ENCODE results near the gene CCDC197.

The CCDC197 gene

DNA sequence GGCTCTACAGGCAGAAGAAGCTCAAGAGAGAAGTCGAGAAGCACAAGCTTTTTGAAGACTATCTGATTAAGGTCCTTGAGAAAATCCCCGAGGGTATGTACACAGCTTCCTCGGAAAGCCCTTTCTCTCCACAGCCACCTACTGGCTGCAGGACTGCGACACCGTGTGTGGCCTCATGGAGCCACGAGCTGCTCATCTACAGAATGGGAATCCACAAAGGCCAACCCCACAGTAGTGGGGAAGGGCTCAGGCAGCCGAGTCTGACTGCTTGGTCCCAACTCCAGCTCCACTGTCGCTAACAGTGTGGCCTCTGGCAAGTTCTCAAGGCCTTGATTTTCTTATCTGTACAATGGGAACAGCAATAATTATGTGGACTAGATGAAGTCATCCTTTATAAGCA is 2.5 kb downstream of the CCDC197 start:
- DNase-seq (ENCODE audit: low read depth in 2 of 2), result no peak

DNA sequence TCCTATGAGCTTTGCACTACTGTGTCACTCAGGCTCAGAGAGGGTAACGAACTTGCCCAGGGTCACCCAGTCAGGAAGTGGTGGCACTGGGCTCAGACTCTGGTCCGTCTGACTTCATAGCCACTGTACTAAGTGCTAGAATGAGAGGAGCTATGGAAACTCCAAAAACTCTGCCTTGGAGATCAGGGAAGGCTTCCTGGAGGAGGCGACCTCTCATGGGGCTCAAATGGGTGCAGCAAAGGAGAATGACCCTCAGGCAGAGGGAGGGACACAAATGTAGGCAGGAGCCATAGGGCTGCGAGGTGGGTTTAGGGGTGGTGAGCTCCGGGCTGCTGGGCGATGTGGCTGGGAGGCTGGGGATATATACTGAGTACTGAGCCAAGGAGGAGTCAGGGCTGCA is 3.2 kb downstream of the CCDC197 start:
- DNase-seq (ENCODE audit: low read depth in 2 of 2), result no peak

DNA sequence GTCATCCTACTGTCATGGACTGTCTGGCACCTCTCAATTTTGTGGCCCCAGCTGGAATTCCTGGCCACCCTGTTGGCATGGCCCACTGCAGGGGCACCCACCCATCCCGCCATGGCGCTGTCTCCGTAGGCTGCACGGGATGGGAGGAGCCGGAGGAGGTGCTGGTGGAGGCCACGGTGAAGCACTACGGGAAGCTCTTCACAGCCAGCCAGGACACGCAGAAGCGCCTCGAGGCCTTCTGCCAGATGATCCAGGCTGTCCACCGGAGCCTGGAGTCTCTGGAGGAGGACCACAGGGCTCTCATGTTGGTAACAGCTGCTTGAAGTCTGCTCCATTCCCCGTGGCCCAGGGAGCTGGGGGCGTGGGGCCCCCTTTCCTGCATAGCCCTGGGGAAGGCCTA is 3.9 kb downstream of the CCDC197 start:
- DNase-seq (ENCODE audit: low read depth in 2 of 2), result no peak

DNA sequence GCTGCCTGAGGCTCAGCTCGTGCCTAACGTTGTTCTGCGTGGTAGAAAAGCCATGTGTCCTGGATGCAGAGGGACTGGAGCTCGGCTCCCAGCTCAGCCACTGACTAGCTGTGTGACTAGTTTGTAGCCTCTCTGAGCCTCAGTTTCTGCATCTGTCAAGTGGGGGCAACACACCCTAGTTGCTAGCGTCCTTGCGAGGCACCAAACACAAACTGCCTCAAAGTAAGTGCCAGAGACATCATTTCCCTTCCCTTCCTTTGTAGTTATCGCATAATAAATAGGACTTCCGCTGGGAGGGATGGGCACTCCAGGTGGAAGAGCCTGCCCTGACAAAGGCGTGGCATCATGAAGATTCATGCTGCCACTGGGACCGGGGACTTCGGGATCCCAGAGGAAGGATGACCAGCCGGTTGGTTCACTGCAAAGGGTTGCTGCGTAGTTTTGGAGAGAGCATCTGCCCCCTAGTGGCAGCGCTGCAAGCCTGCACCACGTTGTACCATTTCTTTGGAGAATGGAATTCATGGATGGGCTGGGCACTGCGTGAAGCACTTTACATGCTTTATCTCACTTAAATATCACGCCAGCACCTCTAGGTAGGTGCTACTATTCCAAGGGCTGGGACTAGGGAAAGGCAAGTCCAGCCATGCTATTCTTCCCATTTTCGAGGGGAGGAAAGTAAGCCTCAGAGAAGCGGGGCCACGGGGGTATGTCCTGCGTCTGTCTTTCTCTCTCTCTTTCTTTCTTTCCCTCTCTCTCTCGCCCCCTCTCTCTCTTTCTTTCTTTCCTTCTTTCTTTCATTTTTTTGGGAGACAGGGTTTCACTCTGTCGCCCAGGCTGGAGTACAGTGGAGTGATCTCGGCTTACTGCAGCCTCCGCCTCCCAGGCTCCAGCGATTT is 4.6 kb downstream of the CCDC197 start:
- DNase-seq (ENCODE audit: low read depth in 2 of 2), result peak in 1 of 2 experiments; percentile 22

DNA sequence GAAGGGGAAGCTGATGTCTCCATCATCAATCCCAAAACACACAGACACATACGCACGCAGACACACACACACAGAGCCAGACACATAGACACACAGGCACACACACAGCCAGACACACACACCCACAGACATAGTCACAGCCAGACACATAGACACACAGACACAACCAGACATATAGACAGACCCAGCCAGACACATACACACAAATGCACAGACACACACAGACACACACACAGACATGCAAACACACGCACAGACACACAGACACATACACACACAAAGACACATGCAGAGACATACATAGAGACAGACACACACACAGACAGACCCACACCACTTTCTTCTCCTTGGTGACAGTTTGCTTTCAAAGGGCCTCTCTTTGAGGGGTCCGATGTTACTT is 6.3 kb downstream of the CCDC197 start:
- DNase-seq (ENCODE audit: low read depth in 2 of 2), result no peak

DNA sequence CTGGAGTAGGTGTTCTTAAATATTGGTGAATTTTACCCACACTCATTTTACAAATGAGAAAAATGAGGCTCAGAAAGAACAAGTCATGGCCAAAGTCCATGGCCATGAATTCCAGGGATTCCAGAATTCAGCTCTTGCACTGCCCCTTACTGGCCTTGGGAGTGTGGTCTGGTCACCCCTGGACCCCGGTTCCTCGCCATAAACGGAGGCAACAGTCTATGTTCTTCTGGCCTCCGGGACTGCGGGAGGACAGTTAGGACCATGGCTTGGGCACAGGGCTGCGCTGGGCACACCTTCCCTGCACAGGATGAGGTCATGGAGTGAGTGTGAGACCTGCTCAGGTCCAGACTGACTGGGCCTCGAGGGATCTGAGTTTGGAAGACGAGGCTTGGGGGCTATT is 6.9 kb downstream of the CCDC197 start:
- DNase-seq (ENCODE audit: low read depth in 2 of 2), result no peak

DNA sequence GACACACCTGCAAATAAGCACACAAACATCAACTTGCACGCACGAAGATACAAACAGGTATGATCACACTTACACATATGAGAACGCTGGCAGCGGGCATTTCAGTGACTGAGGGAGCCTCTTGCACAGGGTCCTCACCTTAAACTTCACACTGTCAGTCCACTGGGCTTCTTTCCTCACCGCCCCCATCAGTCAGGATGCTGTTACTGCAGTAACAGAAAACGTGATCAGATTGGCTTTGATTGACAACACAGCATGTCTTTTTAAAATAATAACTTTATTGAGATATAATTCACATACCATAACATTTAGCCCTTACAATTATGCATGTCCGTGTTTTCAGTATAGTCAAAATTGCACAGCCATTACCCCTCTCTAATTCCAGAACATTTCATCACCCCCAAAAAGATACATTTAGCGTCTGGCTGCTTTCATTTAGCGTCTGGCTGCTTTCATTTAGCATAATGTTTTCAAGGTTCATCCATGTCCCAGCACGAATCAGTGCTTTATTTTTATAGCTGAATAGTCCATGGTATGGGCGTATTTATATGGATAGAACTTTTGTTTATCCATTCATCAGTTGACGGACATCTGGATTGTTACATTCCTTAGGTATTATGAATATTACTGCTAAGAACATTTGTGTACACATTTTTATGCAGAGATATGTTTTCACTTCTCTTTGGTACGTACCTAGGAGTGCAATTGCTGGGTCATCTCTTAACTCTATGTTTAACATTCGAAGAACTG is 8.4 kb downstream of the CCDC197 start:
- DNase-seq (ENCODE audit: low read depth in 2 of 2), result no peak

DNA sequence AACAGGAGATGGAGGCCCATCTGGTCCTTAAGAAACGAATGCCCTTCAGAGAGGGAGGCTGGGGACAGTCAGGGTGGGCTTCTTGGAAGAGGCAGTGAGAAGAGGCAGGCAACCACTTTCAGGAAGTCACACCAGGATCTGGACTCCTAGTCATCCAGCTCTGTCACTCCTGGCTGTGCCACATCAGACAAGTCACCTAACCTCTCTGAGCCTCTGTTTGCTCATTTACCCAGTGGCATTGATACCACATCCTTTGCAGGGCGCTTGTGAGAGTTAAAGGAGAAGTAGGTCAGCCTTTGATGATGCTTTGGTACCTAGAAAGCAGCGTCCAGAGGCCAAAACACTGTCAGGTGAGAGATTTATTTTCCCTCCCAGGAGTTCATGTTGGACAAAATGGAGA is 11.1 kb downstream of the CCDC197 start:
- DNase-seq (ENCODE audit: low read depth in 2 of 2), result no peak

DNA sequence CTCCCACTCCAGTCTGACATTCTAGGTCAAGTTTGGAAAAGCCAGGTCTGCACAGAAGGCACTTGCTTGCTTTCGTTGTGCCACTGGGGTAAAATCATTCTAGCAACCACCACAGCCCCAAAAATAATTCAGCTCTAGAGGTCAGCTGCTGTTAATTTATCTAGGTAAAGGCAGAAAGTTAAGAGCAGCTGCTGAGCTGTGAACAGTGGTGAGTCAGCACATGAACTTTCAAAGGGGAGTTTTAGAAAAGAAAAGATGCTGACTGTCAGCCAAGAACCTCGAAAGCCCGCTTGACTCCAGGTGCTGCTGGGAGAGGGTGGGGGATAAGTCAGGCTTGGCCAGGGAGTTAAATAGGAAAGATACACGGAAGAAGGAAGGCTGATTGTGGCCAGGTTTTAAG is 12.7 kb downstream of the CCDC197 start:
- DNase-seq (ENCODE audit: low read depth in 2 of 2), result peak in 1 of 2 experiments; percentile 14

DNA sequence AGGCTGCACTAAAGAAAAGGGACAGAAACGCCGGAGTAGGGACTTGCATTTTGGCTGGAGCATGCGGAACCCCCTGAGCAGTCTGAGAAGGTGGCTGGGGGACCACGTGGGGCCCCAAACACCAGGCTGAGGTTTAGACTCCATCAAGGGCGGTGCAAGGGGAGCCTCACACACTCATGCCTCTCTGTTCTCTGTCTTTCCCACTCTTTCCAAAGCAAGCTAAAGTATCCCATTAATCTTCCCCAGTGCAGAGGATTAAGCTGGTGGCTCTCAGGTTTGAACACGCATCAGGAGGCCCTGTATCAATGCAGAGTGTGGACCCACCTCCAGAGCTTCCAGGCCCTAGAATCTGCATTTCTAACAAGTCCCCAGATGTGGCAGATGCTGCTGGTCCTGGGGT is 13.5 kb downstream of the CCDC197 start:
- DNase-seq (ENCODE audit: low read depth in 2 of 2), result no peak

DNA sequence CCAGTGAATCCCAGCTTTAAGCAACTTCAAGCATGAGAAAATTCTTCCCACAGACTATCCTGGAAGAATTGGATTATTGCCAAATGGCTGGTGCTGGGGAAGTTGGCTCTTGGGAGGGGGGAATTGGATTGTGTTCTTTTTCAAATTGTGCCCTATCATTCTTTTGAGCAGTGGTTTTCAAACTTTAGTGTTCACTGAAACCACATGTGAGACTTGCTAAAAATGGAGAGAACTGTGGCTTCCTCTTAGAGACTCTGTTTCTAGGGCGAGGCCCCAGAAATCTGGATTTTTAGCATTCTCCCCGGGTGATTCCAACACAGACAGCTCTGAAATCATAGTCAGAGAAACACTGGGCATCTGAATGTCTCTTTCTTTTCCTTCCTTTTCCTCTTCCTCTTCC is 14.7 kb downstream of the CCDC197 start:
- DNase-seq (ENCODE audit: low read depth in 2 of 2), result no peak

DNA sequence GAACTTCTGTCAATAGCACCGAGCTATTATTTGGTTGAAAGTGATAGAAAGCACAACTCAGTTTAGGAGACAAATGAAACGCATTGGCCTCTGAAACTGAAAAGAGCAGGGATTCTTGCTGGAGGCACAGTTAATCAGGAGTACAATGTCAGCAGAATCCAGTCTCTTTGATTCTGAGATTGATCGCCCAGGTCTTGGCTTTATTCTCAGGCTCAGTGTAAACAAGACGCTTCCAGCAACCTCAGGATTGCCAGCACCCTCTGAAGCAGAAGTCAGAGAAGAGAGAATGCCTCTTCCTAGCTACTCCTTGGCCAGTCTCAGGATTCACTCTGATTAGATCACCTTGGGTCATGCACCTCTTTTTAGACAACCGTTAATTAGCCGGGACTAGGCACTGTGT is 17.3 kb downstream of the CCDC197 start:
- no peak for DNase-seq (ENCODE audit: low read depth in 2 of 2)

DNA sequence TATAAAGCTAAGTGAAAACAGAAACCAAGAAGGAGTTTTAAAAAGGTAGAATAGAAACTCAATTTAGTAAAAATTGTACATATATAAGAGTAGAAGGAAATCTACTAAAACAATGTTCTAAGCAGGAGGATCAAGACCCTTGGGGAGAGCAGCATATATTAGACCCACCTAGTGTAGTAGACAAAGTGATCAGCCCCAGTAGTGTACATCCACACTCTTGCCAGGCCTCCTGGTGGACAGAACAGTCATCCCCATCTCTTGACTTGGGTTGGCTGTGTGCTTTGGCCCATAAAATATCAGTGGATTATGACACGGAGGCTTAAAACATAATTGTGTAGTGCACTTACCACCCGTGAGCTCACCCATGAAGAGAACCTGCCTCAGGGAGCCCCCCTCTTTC is 18.1 kb downstream of the CCDC197 start:
- DNase-seq (ENCODE audit: low read depth in 2 of 2), result no peak

DNA sequence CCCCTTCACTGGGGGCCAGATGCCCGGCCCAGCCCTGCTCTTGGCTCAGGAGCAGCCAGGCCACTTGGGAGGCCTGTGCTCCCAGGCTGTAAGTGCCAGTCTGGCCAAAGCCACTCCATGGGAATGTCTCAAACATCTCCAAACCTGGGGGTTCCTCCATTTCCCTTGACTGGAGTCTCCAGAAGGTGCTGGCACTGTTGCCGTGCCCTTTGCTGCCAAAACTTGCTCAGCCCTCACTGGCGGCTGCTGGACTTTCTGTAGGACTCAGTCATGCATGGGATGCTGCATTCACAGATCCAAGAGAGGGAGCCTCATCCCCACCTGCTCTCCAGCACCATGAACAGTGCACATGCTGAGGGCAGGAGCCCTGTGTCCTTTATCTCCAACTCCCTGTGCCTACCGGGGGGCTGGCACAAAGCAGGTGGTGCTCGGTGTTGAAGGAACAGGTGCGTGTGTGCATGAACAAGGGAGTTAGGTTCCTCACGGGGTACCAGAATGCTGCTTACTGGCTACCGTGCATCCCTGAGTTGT is 19.4 kb downstream of the CCDC197 start:
- DNase-seq (ENCODE audit: low read depth in 2 of 2), result no peak

DNA sequence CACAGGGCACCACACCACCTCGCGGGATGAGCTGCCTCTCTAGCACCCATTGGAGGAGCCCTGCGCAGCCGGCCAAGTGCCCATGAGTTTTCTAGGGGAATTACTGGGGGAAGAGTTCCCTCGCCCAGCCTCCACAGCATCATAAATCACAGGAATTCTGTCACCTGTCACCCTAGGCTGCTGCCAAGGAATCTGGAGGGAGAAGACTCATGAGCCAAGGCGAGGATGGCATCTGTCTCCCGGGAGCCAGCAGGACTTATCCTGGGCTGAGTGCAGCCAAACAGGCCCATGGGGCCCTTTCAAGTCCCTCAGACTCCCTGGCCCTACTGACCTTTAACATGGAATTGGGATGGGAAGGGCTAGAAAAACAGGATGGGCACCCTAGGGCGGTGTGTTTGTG is 21.2 kb downstream of the CCDC197 start:
- DNase-seq (ENCODE audit: low read depth in 2 of 2), result no peak

DNA sequence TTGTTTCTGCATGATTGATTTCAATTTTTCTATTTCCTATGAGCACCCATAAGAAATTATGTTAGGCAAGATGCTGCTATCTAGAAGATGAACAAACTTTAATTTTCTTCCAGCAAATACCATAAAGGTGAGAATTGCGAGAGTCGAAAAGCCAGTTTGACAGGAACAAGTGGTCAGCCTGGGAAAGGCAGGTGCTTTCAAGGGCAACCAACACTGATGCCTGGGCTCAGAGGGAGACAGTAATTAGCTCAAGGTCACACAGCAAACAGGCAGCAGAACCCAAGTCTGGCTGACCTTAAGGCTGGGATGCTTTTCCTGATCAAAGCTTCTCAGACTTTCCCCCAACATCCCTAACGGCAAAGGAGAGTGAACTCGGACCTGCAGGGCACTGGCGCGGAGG is 22.2 kb downstream of the CCDC197 start:
- no peak for DNase-seq (ENCODE audit: low read depth in 2 of 2)

DNA sequence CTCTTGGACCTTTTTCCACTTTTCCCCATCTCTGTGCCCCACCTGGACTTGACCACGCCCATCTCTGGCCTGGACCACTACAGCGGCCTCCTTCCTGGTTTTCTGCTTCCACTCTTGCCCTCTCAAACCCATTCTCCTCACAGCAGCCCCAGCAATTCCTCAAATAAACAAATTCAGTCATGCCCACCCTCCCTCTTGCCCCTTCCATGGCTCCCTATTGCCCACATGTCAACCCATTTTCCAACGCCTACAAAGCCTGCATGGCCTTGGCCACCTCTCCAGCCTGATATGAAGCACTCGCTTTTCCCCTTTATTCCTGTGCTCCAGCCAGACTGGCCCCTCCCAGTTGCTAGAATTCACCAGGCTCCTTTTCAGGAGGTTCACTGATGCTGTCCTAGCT is 23.2 kb downstream of the CCDC197 start:
- DNase-seq (ENCODE audit: low read depth in 2 of 2), result no peak

DNA sequence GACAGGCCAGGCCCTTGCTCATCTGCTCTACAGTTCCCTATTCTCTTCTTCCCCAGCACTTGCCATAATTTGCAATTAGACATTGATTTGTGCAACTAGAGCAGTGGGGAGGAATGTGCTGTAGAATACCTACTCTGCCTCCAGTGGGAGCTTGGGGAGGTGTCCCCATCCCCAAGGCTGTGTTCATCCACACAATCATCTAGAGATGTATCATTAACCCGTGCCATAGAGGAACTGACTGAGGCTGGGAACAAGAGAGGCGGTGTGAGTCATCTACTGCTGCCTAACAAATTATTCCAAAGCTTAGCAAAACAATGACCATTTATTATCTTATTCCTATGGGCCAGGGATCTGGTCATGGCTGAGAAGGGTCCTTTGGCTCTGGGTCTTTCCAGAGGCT is 23.9 kb downstream of the CCDC197 start:
- no peak for DNase-seq (ENCODE audit: low read depth in 2 of 2)

DNA sequence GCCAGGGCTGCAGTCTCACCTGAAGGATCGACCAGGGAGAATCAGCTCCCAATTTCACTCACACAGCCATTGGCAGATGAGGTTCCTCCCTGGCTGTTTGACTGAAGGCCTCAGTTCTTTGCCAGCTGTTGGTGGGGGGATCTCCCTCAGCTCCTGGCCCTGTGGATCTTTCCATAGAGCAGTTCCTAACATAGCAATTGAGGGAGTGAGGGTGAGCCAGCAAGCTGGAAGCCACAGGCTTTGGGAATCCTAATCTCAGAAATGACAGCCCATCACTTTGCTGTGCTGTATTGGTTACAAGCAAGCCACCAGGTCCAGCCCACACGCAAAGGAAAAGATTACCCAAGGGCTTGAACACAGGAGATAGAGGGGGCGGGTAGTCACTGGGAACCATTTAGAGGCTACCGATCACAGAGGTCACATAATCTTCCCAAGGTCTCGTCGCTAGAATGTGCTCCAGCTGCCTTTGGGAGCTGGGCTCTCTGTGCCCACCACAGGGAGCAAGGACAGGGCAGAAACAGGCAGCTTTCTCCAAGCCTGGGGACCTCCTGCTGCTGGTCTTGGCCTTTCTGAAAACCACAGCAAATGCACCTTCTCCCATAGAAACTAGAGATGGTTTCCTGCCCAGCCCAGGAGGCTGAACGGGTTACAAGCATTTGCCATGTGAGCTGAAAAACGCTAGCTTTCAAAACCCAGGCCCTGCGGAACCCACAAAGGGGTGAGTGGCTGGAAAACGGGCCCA is 24.5 kb downstream of the CCDC197 start:
- DNase-seq (ENCODE audit: low read depth in 2 of 2), result no peak

DNA sequence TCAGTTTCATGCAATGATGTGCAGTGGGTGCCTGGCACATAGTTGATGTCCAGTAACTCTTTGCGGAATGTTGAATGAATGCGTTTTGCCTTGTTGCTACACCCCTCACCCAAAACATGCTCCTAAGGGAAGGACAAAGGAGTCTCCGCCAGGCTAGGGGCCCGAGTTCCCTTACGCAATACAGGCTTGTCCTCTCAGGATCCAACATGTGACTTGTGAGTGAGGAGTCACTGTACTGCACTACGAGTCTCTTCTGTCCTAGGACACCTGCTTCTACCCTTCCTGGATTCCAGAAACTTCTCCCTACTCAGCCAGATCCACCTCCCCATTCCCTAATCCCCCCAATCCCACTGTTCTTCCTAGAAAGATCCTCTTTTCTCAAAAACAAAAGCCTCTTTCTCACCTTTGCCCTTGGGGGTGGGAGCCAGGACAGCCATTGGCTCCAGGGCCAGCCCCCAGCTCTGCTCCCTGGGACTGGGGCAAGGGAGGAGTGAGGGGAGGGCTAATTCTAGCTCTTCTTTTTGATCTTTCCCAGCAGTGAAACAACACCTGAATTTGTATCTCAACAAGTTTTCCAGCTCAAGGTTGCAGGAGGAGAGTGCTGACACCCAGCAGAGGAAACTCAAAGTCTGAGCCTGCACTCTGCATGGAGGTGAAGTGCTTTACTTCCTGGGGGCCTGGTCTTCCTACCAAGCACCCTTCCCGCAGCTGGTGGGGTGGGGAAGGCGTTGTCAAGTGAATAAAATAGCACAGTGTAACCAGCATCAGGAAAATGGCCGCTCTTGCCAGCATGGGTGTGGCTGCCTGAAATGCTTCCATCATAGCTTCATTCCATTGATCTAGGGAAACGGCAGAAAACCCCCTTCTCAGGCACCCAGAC is 25.7 kb downstream of the CCDC197 start:
- no peak for DNase-seq (ENCODE audit: low read depth in 2 of 2)

DNA sequence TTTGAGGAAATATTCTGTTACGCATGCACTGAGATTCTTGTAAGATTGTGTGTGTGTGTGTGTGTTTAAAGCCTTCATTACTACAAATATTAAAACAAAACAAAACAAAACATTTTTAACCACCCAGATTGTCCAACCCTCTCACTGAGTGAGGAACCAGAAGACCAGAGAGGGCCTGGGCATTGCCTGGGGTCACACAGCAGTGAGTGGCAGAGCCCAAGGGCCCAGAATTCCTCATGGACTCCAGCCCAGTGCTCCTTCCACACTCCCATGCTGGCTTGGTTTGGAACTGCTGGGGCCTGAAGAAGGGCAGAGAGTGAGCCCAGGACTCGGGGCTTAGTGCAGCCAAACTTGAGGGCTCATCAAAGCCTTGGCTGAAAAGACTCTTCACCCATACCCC is 27.4 kb downstream of the CCDC197 start:
- no peak for DNase-seq (ENCODE audit: low read depth in 2 of 2)
